Body of pancreas (tissue), 4 donors: ENCODE data around the gene EPN1. TPM values are rescaled to one million over a fixed set of nuclear protein-coding genes. Genes with fewer than 3 reads are reported as not detected.

Experiments
- ATAC-seq: fragments of 150-250 bp; one replicate; pipeline ENCODE4 v1.9.1; 2016
- DNase-seq, 4 donors: peaks; one replicate each; pipeline ENCODE4 v3.0.0-alpha.2; 2019
- H3K27ac ChIP-seq, 4 donors: fragments of 200-600 bp; sonication (generic); 1 replicate in 3 of 4; 2 replicates in 1 of 4; pipeline versions ENCODE4 v1.5.1 to v1.6.1; 2016 to 2019; ENCODE audit warnings: mild to moderate bottlenecking in 1 of 4, mixed read lengths in 1 of 4, moderate library complexity in 1 of 4
- H3K27me3 ChIP-seq, 2 donors: fragments of 200-600 bp; sonication (generic); one replicate each; pipeline ENCODE4 v1.6.0; 2016; ENCODE audit warnings: mild to moderate bottlenecking in 1 of 2
- H3K36me3 ChIP-seq, 2 donors: fragments of 200-600 bp; sonication (generic); replicated peaks in 1 of 2; 2 replicates each; pipeline ENCODE4 v1.5.1; 2016; ENCODE audit warnings: low read depth in 2 of 2; ENCODE audit not compliant: insufficient read depth in 1 of 2
- H3K4me1 ChIP-seq: fragments of 200-600 bp; sonication (generic); one replicate; pipeline ENCODE4 v1.6.0; 2016
- H3K4me3 ChIP-seq, 2 donors: fragments of 200-600 bp; sonication (generic); 1 replicate in 1 of 2; 2 replicates in 1 of 2; pipeline ENCODE4 v1.5.1; 2016 to 2019
- H3K9me3 ChIP-seq, 3 donors: fragments of 200-600 bp; sonication (generic); 1 replicate in 2 of 3; 2 replicates in 1 of 3; pipeline ENCODE4 v1.5.1; 2016
- POLR2A ChIP-seq, 3 donors: fragments of 450-650 bp; IDR thresholded peaks; one replicate each; pipeline ENCODE4 v1.6.1; 2016; ENCODE audit warnings: antibody characterized with exemption in 3 of 3, mild to moderate bottlenecking in 2 of 3
- WGBS, 2 donors: methylation state at CpG; one replicate each; pipeline ENCODE4 v1.1.5; 2017; 5-methylcytosine and 5-hydroxymethylcytosine counted together
- intact Hi-C: fragments of 100-400 bp; cut with DNase I; formaldehyde crosslinking; loops from one replicate; pipeline ENCODE4 v1.15.1; 2023
- total RNA-seq, 2 donors: library from RNA; depleted of rRNA; stranded (reverse); fragments of >200 nt; gene quantifications; one replicate each; pipeline ENCODE4 v1.1.0, GENCODE V29; 2016
- TF ChIP-seq, protein P1 (sequence below), 7 experiments: fragments of 450-650 bp in 4 of 7; fragments of 200-600 bp in 3 of 7; sonication (generic) in 3 of 7; IDR thresholded peaks; one replicate each; pipeline ENCODE4 v1.5.1; 2016 to 2019; ENCODE audit warnings: antibody characterized with exemption in 7 of 7

Gene EPN1
- total RNA-seq, 2 donors from 2014 or later = 52.1 to 52.4 TPM

- ATAC-seq (peak; percentile 13), DNase-seq (peak; percentile 60 to 65 (median 64))
- Histone ChIP-seq H3K4me1 (peaks cover 82% of the 10 kb centered on the region), H3K4me3 (no peak overlapping the region), H3K36me3 (no peaks in the 10 kb centered on the region), H3K27me3 (no peaks in the 10 kb centered on the region), H3K27ac (peak overlapping the region; percentile 79 to 94 (median 92)), H3K9me3 (no peaks in the 10 kb centered on the region)
- TF ChIP-seq, protein P1, sequence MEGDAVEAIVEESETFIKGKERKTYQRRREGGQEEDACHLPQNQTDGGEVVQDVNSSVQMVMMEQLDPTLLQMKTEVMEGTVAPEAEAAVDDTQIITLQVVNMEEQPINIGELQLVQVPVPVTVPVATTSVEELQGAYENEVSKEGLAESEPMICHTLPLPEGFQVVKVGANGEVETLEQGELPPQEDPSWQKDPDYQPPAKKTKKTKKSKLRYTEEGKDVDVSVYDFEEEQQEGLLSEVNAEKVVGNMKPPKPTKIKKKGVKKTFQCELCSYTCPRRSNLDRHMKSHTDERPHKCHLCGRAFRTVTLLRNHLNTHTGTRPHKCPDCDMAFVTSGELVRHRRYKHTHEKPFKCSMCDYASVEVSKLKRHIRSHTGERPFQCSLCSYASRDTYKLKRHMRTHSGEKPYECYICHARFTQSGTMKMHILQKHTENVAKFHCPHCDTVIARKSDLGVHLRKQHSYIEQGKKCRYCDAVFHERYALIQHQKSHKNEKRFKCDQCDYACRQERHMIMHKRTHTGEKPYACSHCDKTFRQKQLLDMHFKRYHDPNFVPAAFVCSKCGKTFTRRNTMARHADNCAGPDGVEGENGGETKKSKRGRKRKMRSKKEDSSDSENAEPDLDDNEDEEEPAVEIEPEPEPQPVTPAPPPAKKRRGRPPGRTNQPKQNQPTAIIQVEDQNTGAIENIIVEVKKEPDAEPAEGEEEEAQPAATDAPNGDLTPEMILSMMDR (IDR thresholded peaks at IDR 0.05) = peak in 6 of 7 experiments; percentile 13 to 49 (median 45)
- peak in 1 of 3 donors; percentile 48 for TF ChIP-seq POLR2A (IDR thresholded peaks at IDR 0.05)
- 14 to 42% methylated on average over 2 to 37 of the region's 38 CpGs for WGBS, 2 donors
- intact Hi-C loops = no loop called here
These were observed 34.9 kb upstream of the EPN1 start for GRCh38 chr19:55640043-55640576.

GRCh38 chr19:55640577-55641425 is 34.2 kb upstream of the EPN1 start, which contains the start of gene ZNF580:
TSS of gene ZNF580 (plus strand) at chr19:55641002. CDS start at chr19:55642509, 1,507 bp downstream.
- peaks cover 79% of the 10 kb centered on the region for H3K4me1 ChIP-seq
- no peaks in the 10 kb centered on the region for H3K27me3 ChIP-seq
- H3K9me3 ChIP-seq = no peaks in the 10 kb centered on the region
- H3K4me3 ChIP-seq = peak within 1 kb of the TSS; percentile 82 to 92
- intact Hi-C loops = no loop called here
- TF ChIP-seq, protein P1 (IDR thresholded peaks at IDR 0.05) = no peak
- peak; percentile 10 to 41 (median 34) for TF ChIP-seq POLR2A (IDR thresholded peaks at IDR 0.05)
- peak; percentile 67 for ATAC-seq
- peak within 1 kb of the TSS; percentile 79 to 94 (median 92) for H3K27ac ChIP-seq
- 0% methylated on average over 14 to 82 of the region's 89 CpGs for WGBS, 2 donors
- peak; percentile 53 to 69 (median 64) for DNase-seq
- H3K36me3 ChIP-seq = no peaks in the 10 kb centered on the region

DNA sequence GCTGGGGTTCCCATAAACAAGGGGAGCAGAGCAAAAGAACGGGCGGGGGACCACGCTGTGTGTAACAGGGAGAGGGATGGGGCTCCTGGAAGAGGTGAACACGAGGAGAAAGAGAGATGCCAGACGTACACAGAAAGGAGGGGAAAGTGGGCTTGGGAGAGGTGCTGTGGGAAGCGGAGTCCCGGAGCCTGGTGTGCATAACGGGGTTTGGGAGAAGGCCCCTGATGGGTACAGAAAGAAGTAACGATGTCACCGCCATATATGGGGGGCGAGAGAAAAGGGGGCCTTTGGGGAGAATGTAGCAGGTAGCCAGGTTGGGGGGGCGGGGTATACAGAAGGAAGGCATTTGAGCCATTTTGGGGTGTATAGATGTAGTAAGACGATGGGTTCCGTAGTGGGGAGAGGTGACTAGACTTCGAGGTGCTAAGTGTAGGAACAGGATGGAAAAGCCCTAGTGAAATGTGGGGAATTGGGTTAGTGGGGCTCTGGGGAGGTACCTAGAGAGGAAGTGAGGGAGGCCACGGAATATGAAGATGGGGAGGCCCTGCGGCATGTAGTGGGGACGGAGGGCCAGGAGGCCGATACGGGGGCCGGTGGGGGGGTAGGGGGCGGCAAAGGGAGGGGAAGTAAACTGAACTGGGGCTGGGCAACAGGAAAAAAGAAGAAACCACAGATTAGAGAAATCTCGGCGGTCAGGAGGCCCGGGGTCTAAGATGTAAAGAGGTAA is 33.4 kb upstream of the EPN1 start:
- no peaks in the 10 kb centered on the region for H3K9me3 ChIP-seq
- no peak for ATAC-seq
- 0 to 1% methylated on average over 25 of the region's 25 CpGs for WGBS, 2 donors
- intact Hi-C loops = no loop called here
- no peak for DNase-seq
- peak overlapping the region; percentile 82 to 92 for H3K4me3 ChIP-seq
- H3K27ac ChIP-seq = peak overlapping the region; percentile 79 to 94 (median 92)
- H3K4me1 ChIP-seq = peaks cover 71% of the 10 kb centered on the region
- TF ChIP-seq POLR2A (IDR thresholded peaks at IDR 0.05) = peak in 1 of 3 donors; percentile 2
- TF ChIP-seq, protein P1 (IDR thresholded peaks at IDR 0.05) = no peak
- no peaks in the 10 kb centered on the region for H3K27me3 ChIP-seq
- no peaks in the 10 kb centered on the region for H3K36me3 ChIP-seq

- Histone ChIP-seq H3K27ac (peak overlapping the region; percentile 58 to 94 (median 92)), H3K36me3 (no peaks in the 10 kb centered on the region), H3K27me3 (no peaks in the 10 kb centered on the region), H3K4me1 (peaks cover 70% of the 10 kb centered on the region), H3K4me3 (peak overlapping the region; percentile 11 to 82), H3K9me3 (no peaks in the 10 kb centered on the region)
- ATAC-seq = no peak
- TF ChIP-seq POLR2A (IDR thresholded peaks at IDR 0.05) = peak in 2 of 3 donors; percentile 10 to 19
- TF ChIP-seq, protein P1 (IDR thresholded peaks at IDR 0.05) = no peak
- 0 to 1% methylated on average over 22 to 55 of the region's 65 CpGs for WGBS, 2 donors
- peak in 1 of 4 donors; percentile 34 for DNase-seq
- intact Hi-C loops = no loop called here
These were observed 32.6 kb upstream of the EPN1 start for GRCh38 chr19:55642153-55643002.
